Measurements from ENCODE around the gene APBA1. TPM values are rescaled to one million over a fixed set of nuclear protein-coding genes. Genes with fewer than 3 reads are reported as not detected.
A peak's percentile ranks its signal among the peaks of the same experiment; 100 is the strongest.

APBA1 gene
- total and polyA plus RNA-seq, 7 donors, result 0.23 to 4.2 (median 0.81) TPM

DNA sequence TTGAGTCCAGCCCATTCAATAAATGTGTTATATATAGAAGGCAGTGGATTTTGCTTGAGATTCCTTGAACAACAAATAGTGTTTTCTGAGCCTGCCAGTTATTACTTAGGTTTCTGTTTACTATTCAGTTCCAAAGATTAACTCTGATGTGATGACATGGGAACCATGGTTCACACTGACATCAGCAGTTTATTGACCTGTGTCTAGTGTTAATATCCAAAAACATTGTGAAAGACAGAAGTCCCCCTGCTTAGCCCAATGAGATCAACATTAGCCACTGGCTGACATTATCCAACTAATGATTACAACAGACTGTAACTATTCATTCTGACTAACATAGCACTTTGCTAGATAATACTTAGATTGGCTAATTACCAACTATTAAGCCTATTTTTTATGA lies 14.9 kb downstream of the APBA1 start:
- intact Hi-C loops (cut with DNase I), result no loop called here
- H3K4me1 ChIP-seq, result no peaks in the 10 kb centered on the region
- no peak overlapping the region for H3K27ac ChIP-seq
- no peak overlapping the region for H3K4me3 ChIP-seq
- no peaks in the 10 kb centered on the region for H3K27me3 ChIP-seq (ENCODE audit: insufficient read depth in 3 of 3, low read length in 2 of 3)
- ATAC-seq, result peak in 1 of 4 donors; percentile 68
- no peaks in the 10 kb centered on the region for H3K36me3 ChIP-seq (ENCODE audit: insufficient read depth in 1 of 2, low read depth in 1 of 2)
- TF ChIP-seq, protein P1, sequence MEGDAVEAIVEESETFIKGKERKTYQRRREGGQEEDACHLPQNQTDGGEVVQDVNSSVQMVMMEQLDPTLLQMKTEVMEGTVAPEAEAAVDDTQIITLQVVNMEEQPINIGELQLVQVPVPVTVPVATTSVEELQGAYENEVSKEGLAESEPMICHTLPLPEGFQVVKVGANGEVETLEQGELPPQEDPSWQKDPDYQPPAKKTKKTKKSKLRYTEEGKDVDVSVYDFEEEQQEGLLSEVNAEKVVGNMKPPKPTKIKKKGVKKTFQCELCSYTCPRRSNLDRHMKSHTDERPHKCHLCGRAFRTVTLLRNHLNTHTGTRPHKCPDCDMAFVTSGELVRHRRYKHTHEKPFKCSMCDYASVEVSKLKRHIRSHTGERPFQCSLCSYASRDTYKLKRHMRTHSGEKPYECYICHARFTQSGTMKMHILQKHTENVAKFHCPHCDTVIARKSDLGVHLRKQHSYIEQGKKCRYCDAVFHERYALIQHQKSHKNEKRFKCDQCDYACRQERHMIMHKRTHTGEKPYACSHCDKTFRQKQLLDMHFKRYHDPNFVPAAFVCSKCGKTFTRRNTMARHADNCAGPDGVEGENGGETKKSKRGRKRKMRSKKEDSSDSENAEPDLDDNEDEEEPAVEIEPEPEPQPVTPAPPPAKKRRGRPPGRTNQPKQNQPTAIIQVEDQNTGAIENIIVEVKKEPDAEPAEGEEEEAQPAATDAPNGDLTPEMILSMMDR (IDR thresholded peaks at IDR 0.05), result no peak
- no peak for DNase-seq
- H3K9me3 ChIP-seq, result no peaks in the 10 kb centered on the region

DNA sequence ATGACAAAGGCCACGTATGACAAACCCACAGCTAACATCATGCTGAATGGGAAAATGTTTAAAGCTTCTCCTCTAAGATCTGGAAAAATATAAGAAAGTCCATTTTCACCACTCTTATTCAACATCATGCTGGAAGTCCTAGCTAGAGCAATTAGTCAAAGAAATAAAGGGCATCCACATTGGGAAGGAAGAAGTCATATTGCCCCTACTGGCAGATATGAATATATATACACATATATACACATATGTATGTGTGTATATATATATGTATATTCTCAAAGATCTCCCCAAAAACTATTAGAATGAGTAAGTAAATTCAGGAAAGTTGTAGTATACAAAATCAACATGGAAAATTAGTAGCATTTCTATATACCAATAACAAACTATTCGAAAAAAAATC lies 17.1 kb downstream of the APBA1 start:
- no peaks in the 10 kb centered on the region for H3K4me1 ChIP-seq
- TF ChIP-seq, protein P1 (IDR thresholded peaks at IDR 0.05), result no peak
- 93 to 95% (median 94%) methylated on average over 2 of the region's 2 CpGs for WGBS, 3 donors
- H3K36me3 ChIP-seq (ENCODE audit: insufficient read depth in 1 of 2, low read depth in 1 of 2), result no peaks in the 10 kb centered on the region
- no peaks in the 10 kb centered on the region for H3K9me3 ChIP-seq
- ATAC-seq (no peak), DNase-seq (no peak)
- intact Hi-C loops (cut with DNase I), result no loop called here
- no peaks in the 10 kb centered on the region for H3K27me3 ChIP-seq (ENCODE audit: insufficient read depth in 3 of 3, low read length in 2 of 3)
- H3K4me3 ChIP-seq, result no peak overlapping the region
- H3K27ac ChIP-seq, result no peak overlapping the region

DNA sequence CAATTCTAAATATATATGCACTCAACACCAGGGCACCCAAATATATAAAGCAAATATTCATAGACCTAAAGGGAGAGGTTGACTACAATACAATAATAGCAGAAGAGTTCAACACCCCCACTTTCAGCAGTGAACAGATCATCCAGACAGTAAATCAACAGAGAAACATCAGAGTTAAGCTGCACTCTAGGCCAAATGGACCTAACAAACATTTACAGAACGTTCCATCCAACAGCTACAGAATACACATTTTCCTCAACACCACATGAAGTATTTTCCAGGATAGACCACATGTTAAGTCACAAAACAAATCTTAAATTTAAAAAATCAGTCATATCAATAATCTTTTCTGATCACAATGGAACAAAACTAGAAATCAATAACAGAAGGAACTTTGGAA lies 18.9 kb downstream of the APBA1 start:
- no peaks in the 10 kb centered on the region for H3K27me3 ChIP-seq (ENCODE audit: insufficient read depth in 3 of 3, low read length in 2 of 3)
- H3K4me3 ChIP-seq, result no peak overlapping the region
- no peak for ATAC-seq
- 63 to 73% (median 71%) methylated on average over 1 of the region's 1 CpG for WGBS, 3 donors
- no peaks in the 10 kb centered on the region for H3K4me1 ChIP-seq
- no peak overlapping the region for H3K27ac ChIP-seq
- DNase-seq, result no peak
- H3K36me3 ChIP-seq (ENCODE audit: insufficient read depth in 1 of 2, low read depth in 1 of 2), result no peaks in the 10 kb centered on the region
- TF ChIP-seq, protein P1 (IDR thresholded peaks at IDR 0.05), result no peak
- intact Hi-C loops (cut with DNase I), result no loop called here
- no peaks in the 10 kb centered on the region for H3K9me3 ChIP-seq

DNA sequence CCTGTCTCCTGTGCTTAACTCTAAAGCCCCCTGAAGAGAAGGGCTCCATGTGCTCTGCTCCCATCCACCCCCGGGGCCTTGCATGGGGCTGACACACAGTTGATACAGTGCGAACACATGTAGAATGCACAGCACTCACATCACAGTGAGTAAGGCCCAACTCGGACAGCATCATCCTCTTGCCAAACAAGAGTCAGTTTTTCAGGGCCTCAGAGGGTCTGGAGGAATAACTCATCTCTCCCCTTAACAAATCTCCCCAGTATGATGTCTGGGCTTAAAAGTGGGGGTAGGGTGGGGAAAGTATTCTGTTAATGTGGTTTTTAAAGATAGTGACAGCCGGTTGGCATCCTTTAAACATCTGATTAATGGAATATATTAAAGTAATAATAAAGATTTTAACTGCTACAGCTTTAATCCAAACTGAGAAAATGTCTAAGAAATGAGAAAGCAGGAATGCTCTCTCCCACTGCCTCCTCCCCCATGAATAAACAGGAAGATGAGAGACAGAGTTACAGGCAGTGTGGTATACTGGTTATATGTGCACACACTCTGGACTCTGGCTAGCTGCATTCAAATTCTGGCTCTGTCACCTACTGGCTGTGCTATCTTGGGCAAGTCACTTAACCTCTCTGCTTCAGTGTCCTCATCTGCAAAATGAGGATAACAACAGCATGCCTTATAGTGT lies 22.5 kb downstream of the APBA1 start:
- ATAC-seq (no peak), DNase-seq (no peak)
- no peaks in the 10 kb centered on the region for H3K9me3 ChIP-seq
- H3K27me3 ChIP-seq (ENCODE audit: insufficient read depth in 3 of 3, low read length in 2 of 3), result no peaks in the 10 kb centered on the region
- TF ChIP-seq, protein P1 (IDR thresholded peaks at IDR 0.05), result no peak
- no peak overlapping the region for H3K4me3 ChIP-seq
- no peak overlapping the region for H3K27ac ChIP-seq
- H3K36me3 ChIP-seq (ENCODE audit: insufficient read depth in 1 of 2, low read depth in 1 of 2), result no peaks in the 10 kb centered on the region
- intact Hi-C loops (cut with DNase I), result loop anchor here in 1 of 2 donors (5.0 kb wide), 1 partner anchor 52 kb away; no protein-coding TSS in a partner anchor
- 48 to 67% (median 53%) methylated on average over 4 of the region's 4 CpGs for WGBS, 3 donors
- H3K4me1 ChIP-seq, result no peaks in the 10 kb centered on the region

DNA sequence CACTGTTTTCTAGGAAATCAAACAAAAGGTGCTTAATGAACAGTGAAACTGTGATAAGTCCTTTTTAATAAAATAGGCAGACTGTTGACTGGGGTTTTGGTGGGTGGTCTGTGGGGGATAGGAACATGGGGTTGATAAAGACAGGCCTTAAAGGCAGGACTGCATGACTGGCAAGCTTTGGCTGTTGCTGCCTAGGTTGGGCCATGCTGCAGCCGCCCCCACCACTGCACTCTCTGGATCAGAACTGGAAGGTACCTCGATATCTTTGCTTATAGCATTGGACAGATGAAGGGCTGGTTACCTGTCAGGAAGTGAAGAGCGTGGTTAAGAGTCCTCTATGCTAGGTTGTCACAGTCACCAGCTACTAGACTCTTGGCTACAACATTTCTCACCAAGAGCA lies 24.4 kb downstream of the APBA1 start:
- DNase-seq (no peak), ATAC-seq (no peak)
- no peaks in the 10 kb centered on the region for H3K9me3 ChIP-seq
- TF ChIP-seq, protein P1 (IDR thresholded peaks at IDR 0.05), result no peak
- 93 to 96% (median 94%) methylated on average over 3 of the region's 3 CpGs for WGBS, 3 donors
- no peaks in the 10 kb centered on the region for H3K4me1 ChIP-seq
- H3K27ac ChIP-seq, result no peak overlapping the region
- H3K36me3 ChIP-seq (ENCODE audit: insufficient read depth in 1 of 2, low read depth in 1 of 2), result no peaks in the 10 kb centered on the region
- intact Hi-C loops (cut with DNase I), result loop anchor here in 1 of 2 donors (5.0 kb wide), 1 partner anchor 51 kb away; no protein-coding TSS in a partner anchor
- no peaks in the 10 kb centered on the region for H3K27me3 ChIP-seq (ENCODE audit: insufficient read depth in 3 of 3, low read length in 2 of 3)
- no peak overlapping the region for H3K4me3 ChIP-seq

Data from psoas muscle (tissue), 8 donors.